Uterus (tissue), 4 donors: ENCODE measurements around the gene PEX10. TPM values are rescaled to one million over a fixed set of nuclear protein-coding genes. Genes with fewer than 3 reads are reported as not detected.

ENCODE experiments used
- DNase-seq, 2 donors: peaks; one replicate each; pipeline ENCODE4 v3.0.0-alpha.2; 2019 to 2020
- H3K27ac ChIP-seq, 2 donors: fragments of 200-600 bp; sonication (generic); 1 replicate in 1 of 2; 2 replicates in 1 of 2; pipeline ENCODE4 v1.5.1; 2016 to 2018
- H3K27me3 ChIP-seq, 2 donors: fragments of 200-600 bp; sonication (generic); one replicate each; pipeline ENCODE4 v1.5.1; 2018 to 2019; ENCODE audit warnings: control low read depth in 1 of 2
- H3K36me3 ChIP-seq, 2 donors: fragments of 200-600 bp; sonication (generic); one replicate each; pipeline ENCODE4 v1.5.1; 2019; ENCODE audit warnings: control low read depth in 1 of 2
- H3K4me1 ChIP-seq, 2 donors: fragments of 200-600 bp; sonication (generic); one replicate each; pipeline ENCODE4 v1.5.1; 2018 to 2019; ENCODE audit warnings: control low read depth in 1 of 2
- H3K4me3 ChIP-seq, 2 donors: fragments of 200-600 bp; sonication (generic); 1 replicate in 1 of 2; 2 replicates in 1 of 2; pipeline ENCODE4 v1.5.1; 2018 to 2019; ENCODE audit warnings: mild to moderate bottlenecking in 1 of 2
- H3K9me3 ChIP-seq, 2 donors: fragments of 200-600 bp; sonication (generic); one replicate each; pipeline ENCODE4 v1.5.1; 2019; ENCODE audit warnings: control low read depth in 1 of 2
- CTCF ChIP-seq, 4 experiments: fragments of 200-600 bp in 2 of 4; fragments of 450-650 bp in 2 of 4; sonication (generic) in 2 of 4; IDR thresholded peaks; one replicate each; pipeline ENCODE4 v1.5.1; 2016 to 2019; ENCODE audit warnings: antibody characterized with exemption in 4 of 4, mild to moderate bottlenecking in 2 of 4, moderate library complexity in 1 of 4
- POLR2A ChIP-seq, 2 donors: fragments of 450-650 bp; IDR thresholded peaks; one replicate each; pipeline ENCODE4 v1.6.1; 2016; ENCODE audit warnings: antibody characterized with exemption in 2 of 2, mild to moderate bottlenecking in 1 of 2, moderate library complexity in 1 of 2
- intact Hi-C: fragments of 100-400 bp; cut with DNase I; formaldehyde crosslinking; loops from one replicate; pipeline ENCODE4 v1.15.1; 2023; ENCODE audit warnings: low total_unique reads
- total RNA-seq, 4 donors: library from RNA; depleted of rRNA in 3 of 4; stranded (reverse); fragments of >200 nt in 3 of 4; gene quantifications; one replicate each; pipeline versions ENCODE4 v1.1.0 to v1.2.4, GENCODE V29; 2014 to 2023
- donor health status: DM: yes; HTN: yes; CAD: no.

Gene PEX10
- total RNA-seq, 4 donors from 2014 or later, result 0.77 to 23.6 (median 13.2) TPM

GRCh38 chr1:2395245-2395644 lies 17.1 kb downstream of the PEX10 start:
- intact Hi-C loops, result no loop called here
- DNase-seq, result no peak
- Histone ChIP-seq H3K36me3 (no peaks in the 10 kb centered on the region), H3K27ac (no peak overlapping the region), H3K27me3 (no peaks in the 10 kb centered on the region), H3K4me3 (no peak overlapping the region), H3K9me3 (no peaks in the 10 kb centered on the region), H3K4me1 (peaks cover 0 to 7% of the 10 kb centered on the region in 2 donors)
- TF ChIP-seq CTCF (IDR thresholded peaks at IDR 0.05), result no peak
- TF ChIP-seq POLR2A (IDR thresholded peaks at IDR 0.05), result no peak

GRCh38 chr1:2394761-2395160 lies 17.6 kb downstream of the PEX10 start:
- Histone ChIP-seq H3K9me3 (no peaks in the 10 kb centered on the region), H3K4me3 (no peak overlapping the region), H3K4me1 (peaks cover 0 to 7% of the 10 kb centered on the region in 2 donors), H3K27ac (no peak overlapping the region), H3K27me3 (no peaks in the 10 kb centered on the region), H3K36me3 (no peaks in the 10 kb centered on the region)
- no peak for DNase-seq
- TF ChIP-seq POLR2A (IDR thresholded peaks at IDR 0.05) (no peak), CTCF (IDR thresholded peaks at IDR 0.05) (no peak)
- intact Hi-C loops, result no loop called here

DNA sequence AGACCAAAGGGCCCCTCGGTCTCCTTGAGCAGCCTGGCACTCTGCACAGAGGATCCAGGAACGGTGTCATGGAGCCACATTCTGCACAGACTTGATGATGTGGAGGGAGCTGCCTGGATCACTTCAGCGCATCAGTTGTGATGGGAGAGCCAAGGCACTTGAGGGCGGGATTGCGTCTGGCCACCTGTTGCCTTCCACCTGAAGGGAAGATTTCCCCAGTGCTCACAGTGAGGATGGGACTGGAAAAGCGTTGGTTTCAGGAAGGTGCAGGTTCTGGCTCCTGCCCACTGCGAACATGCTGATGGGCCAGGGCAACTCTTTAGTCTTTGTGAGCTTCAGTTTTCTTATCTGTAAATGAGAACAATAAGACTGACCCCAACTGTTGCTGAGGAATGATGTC lies 18.1 kb downstream of the PEX10 start:
- no peak overlapping the region for H3K27ac ChIP-seq
- H3K36me3 ChIP-seq, result no peaks in the 10 kb centered on the region
- no peak overlapping the region for H3K4me3 ChIP-seq
- no peak for DNase-seq
- H3K27me3 ChIP-seq, result no peaks in the 10 kb centered on the region
- TF ChIP-seq CTCF (IDR thresholded peaks at IDR 0.05), result no peak
- TF ChIP-seq POLR2A (IDR thresholded peaks at IDR 0.05), result no peak
- peaks cover 0 to 7% of the 10 kb centered on the region in 2 donors for H3K4me1 ChIP-seq
- no peaks in the 10 kb centered on the region for H3K9me3 ChIP-seq
- intact Hi-C loops, result no loop called here

- no peak for TF ChIP-seq CTCF (IDR thresholded peaks at IDR 0.05)
- TF ChIP-seq POLR2A (IDR thresholded peaks at IDR 0.05), result no peak
- H3K4me1 ChIP-seq, result peaks cover 0 to 7% of the 10 kb centered on the region in 2 donors
- no peak for DNase-seq
- no peak overlapping the region for H3K27ac ChIP-seq
- intact Hi-C loops, result no loop called here
- H3K36me3 ChIP-seq, result no peaks in the 10 kb centered on the region
- H3K9me3 ChIP-seq, result no peaks in the 10 kb centered on the region
- H3K4me3 ChIP-seq, result no peak overlapping the region
- no peaks in the 10 kb centered on the region for H3K27me3 ChIP-seq
These were observed 18.9 kb downstream of the PEX10 start for GRCh38 chr1:2393471-2393877.

DNA sequence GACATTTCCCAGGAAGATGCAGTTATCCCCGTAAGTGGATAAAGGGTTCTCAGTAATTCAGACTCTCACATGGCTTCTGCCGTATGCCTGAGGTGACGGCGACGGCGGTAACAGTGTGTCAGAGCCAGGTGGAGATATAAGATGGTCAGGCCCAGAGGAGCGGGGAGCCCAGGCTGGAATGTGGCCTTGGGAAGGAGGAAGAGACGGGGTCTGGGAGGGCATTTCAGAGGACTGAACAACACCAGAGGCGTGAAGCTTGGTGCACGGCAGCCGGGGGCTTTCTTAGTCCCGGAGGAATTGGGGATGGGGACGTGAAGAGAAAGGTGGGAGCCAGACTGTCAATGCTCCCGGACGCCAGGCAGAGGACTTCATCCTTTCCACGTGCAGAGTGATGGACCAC lies 19.7 kb downstream of the PEX10 start:
- H3K9me3 ChIP-seq, result no peaks in the 10 kb centered on the region
- H3K27me3 ChIP-seq, result no peaks in the 10 kb centered on the region
- H3K36me3 ChIP-seq, result no peaks in the 10 kb centered on the region
- intact Hi-C loops, result no loop called here
- no peak for TF ChIP-seq POLR2A (IDR thresholded peaks at IDR 0.05)
- no peak for TF ChIP-seq CTCF (IDR thresholded peaks at IDR 0.05)
- H3K4me1 ChIP-seq, result peaks cover 0 to 7% of the 10 kb centered on the region in 2 donors
- peak overlapping the region in 1 of 2 donors; percentile 71 for H3K27ac ChIP-seq
- H3K4me3 ChIP-seq, result peak overlapping the region; percentile 57 to 87
- no peak for DNase-seq
